NT2/D1 (cell line): ENCODE results near the gene RNASE8.

Experiments used
- SUZ12 ChIP-seq: IDR thresholded peaks from 2 replicates; pipeline ENCODE4 v1.6.1; 2011; ENCODE audit not compliant: insufficient read length, insufficient read depth; ENCODE audit errors: extremely low read depth
- YY1 ChIP-seq: IDR thresholded peaks from 2 replicates; pipeline ENCODE4 v1.6.1; 2011; ENCODE audit not compliant: insufficient read length, insufficient read depth
- ZNF274 ChIP-seq: IDR thresholded peaks from 2 replicates; pipeline ENCODE4 v1.6.1; 2011; ENCODE audit warnings: mild to moderate bottlenecking, low read depth, low read length

GRCh38 chr14:21026274-21026987 lies 31.2 kb upstream of the RNASE8 start:
- no peak for TF ChIP-seq YY1
- no peak for TF ChIP-seq SUZ12
- no peak for TF ChIP-seq ZNF274
